A673 (cell line): ENCODE results near the gene TK2. TPM values are rescaled to one million over a fixed set of nuclear protein-coding genes. Genes with fewer than 3 reads are reported as not detected.

Experiments
- BruUV-seq: library from RNA; stranded (reverse); fragments of 400-500 nt; replicated peaks from 2 replicates; lab custom pipeline; 2021; lab: Mats Ljungman, UMichigan
- CTCF ChIA-PET: fragments of 300-600 bp; sonication (Branson Sonifier 250); formaldehyde crosslinking; loops from one replicate; lab custom pipeline; 2022; ENCODE audit warnings: antibody characterized with exemption; lab: Charles Lee
- POLR2A ChIA-PET: fragments of 300-600 bp; sonication (Branson Sonifier 250); formaldehyde crosslinking; loops from one replicate; lab custom pipeline; 2022; ENCODE audit warnings: antibody characterized with exemption; ENCODE audit not compliant: low non-redundant PET; lab: Charles Lee
- DNase-seq: peaks from one replicate; pipeline ENCODE4 v3.0.0-alpha.2; 2015; ENCODE audit warnings: low spot score
- H3K27ac ChIP-seq: fragments of 200-600 bp; sonication (generic); 2 replicates; pipeline ENCODE4 v1.5.1; 2016; ENCODE audit warnings: mixed run types, low read depth, mild to moderate bottlenecking, mixed read lengths, antibody characterized with exemption, low read length; ENCODE audit not compliant: poor library complexity, severe bottlenecking
- H3K27me3 ChIP-seq: fragments of 200-600 bp; sonication (generic); replicated peaks from 2 replicates; pipeline ENCODE4 v1.6.1; 2017; ENCODE audit warnings: mixed run types, low read depth, mild to moderate bottlenecking, mixed read lengths, antibody characterized with exemption, low read length; ENCODE audit not compliant: insufficient read depth, poor library complexity
- H3K36me3 ChIP-seq: fragments of 200-600 bp; sonication (generic); 2 replicates; pipeline ENCODE4 v1.6.1; 2016; ENCODE audit warnings: mixed run types, mild to moderate bottlenecking, mixed read lengths, antibody characterized with exemption, low read length; ENCODE audit not compliant: insufficient read depth, poor library complexity, severe bottlenecking
- H3K4me1 ChIP-seq: fragments of 200-600 bp; sonication (generic); 2 replicates; pipeline ENCODE4 v1.6.1; 2017; ENCODE audit warnings: mixed run types, mild to moderate bottlenecking, mixed read lengths, antibody characterized with exemption, low read length; ENCODE audit not compliant: insufficient read depth, poor library complexity, severe bottlenecking
- H3K4me3 ChIP-seq: fragments of 200-600 bp; sonication (generic); 2 replicates; pipeline ENCODE4 v1.5.1; 2016; ENCODE audit warnings: low read depth, mixed run types, mild to moderate bottlenecking, mixed read lengths, low read length; ENCODE audit not compliant: poor library complexity, severe bottlenecking
- H3K9me3 ChIP-seq: fragments of 200-600 bp; sonication (generic); 2 replicates; pipeline ENCODE4 v1.6.1; 2016; ENCODE audit warnings: mixed run types, low read depth, mild to moderate bottlenecking, mixed read lengths, antibody characterized with exemption, low read length; ENCODE audit not compliant: poor library complexity, severe bottlenecking
- EZH2 ChIP-seq: fragments of 200-600 bp; sonication (generic); IDR thresholded peaks from 2 replicates; pipeline ENCODE4 v1.6.1; 2017; ENCODE audit warnings: borderline replicate concordance, low read depth, mild to moderate bottlenecking, mixed read lengths, antibody characterized with exemption, low read length; ENCODE audit not compliant: poor library complexity, severe bottlenecking
- intact Hi-C: fragments of 100-400 bp; cut with micrococcal nuclease; formaldehyde crosslinking; loops from one replicate; pipeline ENCODE4 v1.10.0; 2022; ENCODE audit not compliant: unreplicated experiment
- total RNA-seq: library from RNA; stranded (reverse); gene quantifications from 2 replicates; pipeline ENCODE4 v1.2.3, GENCODE V29; 2021
- TF ChIP-seq, protein P1 (sequence below): fragments of 300-800, 200-600 bp; sonication (generic); conservative IDR thresholded peaks from 2 replicates; pipeline ENCODE4 v1.5.1; 2017; ENCODE audit warnings: low read depth, mild to moderate bottlenecking, antibody characterized with exemption, low read length, moderate library complexity, mixed read lengths

Gene TK2
- total RNA-seq, 1 experiment from 2014 or later: 8.2 TPM

DNA sequence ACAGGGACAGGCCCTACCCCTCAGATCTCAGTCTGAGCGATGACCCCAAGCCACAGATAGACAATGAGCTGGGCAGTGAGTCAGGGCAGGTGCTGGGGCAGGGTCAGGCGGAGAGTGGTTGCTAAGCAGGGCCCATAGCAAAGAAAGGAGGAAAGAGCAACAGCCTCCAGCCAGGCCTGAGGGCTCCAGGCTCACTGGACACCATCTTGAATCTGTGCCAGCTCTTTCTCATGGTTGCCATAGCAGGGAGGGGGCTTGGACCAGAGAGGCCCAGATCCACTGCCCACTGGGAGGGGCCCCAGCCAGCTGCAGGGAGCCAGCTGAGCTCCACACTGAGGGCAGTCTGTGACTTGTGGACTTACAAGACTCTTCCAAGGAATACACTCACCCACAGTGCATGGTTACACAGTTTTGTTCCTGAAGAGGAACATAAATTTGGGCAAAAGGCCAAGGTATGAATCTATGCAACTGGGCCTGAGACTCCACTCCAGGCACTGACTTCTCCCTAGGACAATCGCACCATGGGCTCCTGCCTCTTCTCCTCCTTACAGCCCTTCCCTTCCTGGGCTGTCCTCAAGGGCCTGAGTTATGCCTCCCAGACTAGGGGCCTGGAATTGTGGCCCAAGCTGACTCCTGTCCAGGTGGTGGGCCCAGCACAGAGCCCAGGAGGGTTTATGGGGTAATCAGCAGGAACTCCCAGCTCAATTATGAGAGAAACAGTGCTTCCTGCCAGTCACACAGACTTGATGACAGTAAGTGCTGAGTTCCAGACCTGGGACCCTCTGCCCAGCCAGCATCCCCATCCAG, 62.9 kb downstream of the TK2 start:
- CTCF ChIA-PET: no interaction called here
- Histone ChIP-seq H3K4me3 (no peak overlapping the region), H3K36me3 (no peaks in the 10 kb centered on the region), H3K9me3 (no peaks in the 10 kb centered on the region), H3K27ac (no peak overlapping the region), H3K27me3 (no peaks in the 10 kb centered on the region), H3K4me1 (no peaks in the 10 kb centered on the region)
- POLR2A ChIA-PET: interaction anchor here (0.5 kb wide), 1 partner anchor 82 kb away, joined by 6 read pairs; no protein-coding TSS in a partner anchor
- intact Hi-C loops: no loop called here
- DNase-seq: no peak
- no TSS peak for BruUV-seq
- TF ChIP-seq, protein P1, sequence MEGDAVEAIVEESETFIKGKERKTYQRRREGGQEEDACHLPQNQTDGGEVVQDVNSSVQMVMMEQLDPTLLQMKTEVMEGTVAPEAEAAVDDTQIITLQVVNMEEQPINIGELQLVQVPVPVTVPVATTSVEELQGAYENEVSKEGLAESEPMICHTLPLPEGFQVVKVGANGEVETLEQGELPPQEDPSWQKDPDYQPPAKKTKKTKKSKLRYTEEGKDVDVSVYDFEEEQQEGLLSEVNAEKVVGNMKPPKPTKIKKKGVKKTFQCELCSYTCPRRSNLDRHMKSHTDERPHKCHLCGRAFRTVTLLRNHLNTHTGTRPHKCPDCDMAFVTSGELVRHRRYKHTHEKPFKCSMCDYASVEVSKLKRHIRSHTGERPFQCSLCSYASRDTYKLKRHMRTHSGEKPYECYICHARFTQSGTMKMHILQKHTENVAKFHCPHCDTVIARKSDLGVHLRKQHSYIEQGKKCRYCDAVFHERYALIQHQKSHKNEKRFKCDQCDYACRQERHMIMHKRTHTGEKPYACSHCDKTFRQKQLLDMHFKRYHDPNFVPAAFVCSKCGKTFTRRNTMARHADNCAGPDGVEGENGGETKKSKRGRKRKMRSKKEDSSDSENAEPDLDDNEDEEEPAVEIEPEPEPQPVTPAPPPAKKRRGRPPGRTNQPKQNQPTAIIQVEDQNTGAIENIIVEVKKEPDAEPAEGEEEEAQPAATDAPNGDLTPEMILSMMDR: no peak
- TF ChIP-seq EZH2: no peak

DNA sequence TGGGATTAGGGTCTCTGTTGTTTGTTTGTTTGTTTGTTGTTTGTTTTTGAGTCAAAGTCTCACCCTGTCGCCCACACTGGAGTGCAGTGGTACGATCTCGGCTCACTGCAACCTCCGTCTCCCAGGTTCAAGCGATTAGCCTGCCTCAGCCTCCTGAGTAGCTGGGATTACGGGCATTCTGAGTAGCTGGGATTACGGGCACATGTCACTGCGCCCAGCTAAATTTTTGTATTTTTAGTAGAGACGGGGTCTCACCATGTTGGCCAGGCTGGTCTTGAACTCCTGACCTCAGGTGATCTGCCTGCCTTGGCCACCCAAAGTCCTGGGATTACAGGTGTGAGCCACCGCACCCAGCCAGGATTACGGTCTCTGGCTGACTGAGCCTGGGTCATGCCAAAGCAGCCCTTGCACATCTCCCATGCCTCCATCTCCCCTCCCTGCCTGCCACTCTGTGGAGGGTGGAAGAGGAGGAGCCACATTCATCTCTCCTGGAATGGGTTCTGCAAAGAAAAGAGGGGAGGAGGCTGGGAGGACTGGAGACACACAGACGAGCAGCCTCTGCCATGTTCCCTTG, 63.6 kb downstream of the TK2 start:
- no peak for DNase-seq
- intact Hi-C loops: no loop called here
- H3K36me3 ChIP-seq: no peaks in the 10 kb centered on the region
- no TSS peak for BruUV-seq
- POLR2A ChIA-PET: no interaction called here
- no peak overlapping the region for H3K4me3 ChIP-seq
- TF ChIP-seq EZH2: no peak
- TF ChIP-seq, protein P1: no peak
- H3K9me3 ChIP-seq: no peaks in the 10 kb centered on the region
- H3K27ac ChIP-seq: no peak overlapping the region
- H3K4me1 ChIP-seq: no peaks in the 10 kb centered on the region
- CTCF ChIA-PET: no interaction called here
- no peaks in the 10 kb centered on the region for H3K27me3 ChIP-seq

DNA sequence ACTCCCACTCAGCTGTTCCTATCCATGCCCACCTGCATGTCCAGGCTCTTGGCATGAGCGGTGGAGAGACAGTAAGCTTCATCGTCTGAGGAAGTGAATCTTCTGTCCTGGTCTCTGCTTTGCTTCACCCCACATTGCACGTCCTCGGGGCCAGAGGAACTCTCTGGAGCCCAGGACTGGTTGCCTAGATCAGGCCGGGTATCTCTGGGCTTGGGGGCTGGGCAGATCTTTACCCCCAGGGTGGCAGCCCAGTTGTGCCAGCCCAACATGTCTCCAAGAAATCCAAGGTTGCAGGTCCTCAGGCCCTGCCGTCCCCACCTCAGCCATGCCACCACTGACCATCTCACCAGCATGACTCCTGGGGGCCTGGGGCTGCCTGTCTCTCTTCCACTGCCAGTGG, 64.5 kb downstream of the TK2 start:
- intact Hi-C loops: no loop called here
- Histone ChIP-seq H3K9me3 (no peaks in the 10 kb centered on the region), H3K4me1 (no peaks in the 10 kb centered on the region), H3K4me3 (no peak overlapping the region), H3K36me3 (no peaks in the 10 kb centered on the region), H3K27ac (no peak overlapping the region), H3K27me3 (no peaks in the 10 kb centered on the region)
- no TSS peak for BruUV-seq
- TF ChIP-seq EZH2: no peak
- TF ChIP-seq, protein P1: no peak
- ChIA-PET CTCF (no interaction called here), POLR2A (no interaction called here)
- DNase-seq: no peak
